Fibroblast of upper back skin (primary cell): ENCODE data around the gene SMCO2.
A peak's percentile ranks its signal among the peaks of the same experiment; 100 is the strongest.

Experiments used
- DNase-seq: peaks from one replicate; pipeline ENCODE4 v3.0.0-alpha.2; 2013

The SMCO2 gene

DNA sequence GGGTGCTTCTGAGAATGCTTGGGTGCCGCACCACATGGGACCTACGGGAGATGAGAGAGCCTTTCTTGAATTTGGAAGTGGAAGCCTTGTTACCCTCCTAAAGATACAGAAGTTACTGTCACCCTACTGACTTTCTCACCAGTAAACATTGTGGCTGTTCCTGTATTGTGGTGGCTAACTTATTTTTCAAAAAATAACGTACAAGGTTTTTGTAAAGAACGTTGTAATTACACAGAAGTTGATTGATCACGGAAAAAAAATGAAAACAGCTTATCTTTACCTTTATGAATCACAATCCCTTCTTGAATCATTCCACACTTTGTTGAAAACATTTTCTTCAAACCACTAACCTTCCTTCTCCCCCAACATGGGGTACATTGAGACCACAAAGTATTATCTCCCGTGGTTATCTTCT, 55.5 kb downstream of the SMCO2 start:
- no peak for DNase-seq

- peak; percentile 52 for DNase-seq
Observed at GRCh38 chr12:27504507-27504906, 58.0 kb downstream of the SMCO2 start.

GRCh38 chr12:27505109-27505508, 58.6 kb downstream of the SMCO2 start:
- peak; percentile 97 for DNase-seq

GRCh38 chr12:27505761-27506160, 59.2 kb downstream of the SMCO2 start:
- peak; percentile 51 for DNase-seq

DNA sequence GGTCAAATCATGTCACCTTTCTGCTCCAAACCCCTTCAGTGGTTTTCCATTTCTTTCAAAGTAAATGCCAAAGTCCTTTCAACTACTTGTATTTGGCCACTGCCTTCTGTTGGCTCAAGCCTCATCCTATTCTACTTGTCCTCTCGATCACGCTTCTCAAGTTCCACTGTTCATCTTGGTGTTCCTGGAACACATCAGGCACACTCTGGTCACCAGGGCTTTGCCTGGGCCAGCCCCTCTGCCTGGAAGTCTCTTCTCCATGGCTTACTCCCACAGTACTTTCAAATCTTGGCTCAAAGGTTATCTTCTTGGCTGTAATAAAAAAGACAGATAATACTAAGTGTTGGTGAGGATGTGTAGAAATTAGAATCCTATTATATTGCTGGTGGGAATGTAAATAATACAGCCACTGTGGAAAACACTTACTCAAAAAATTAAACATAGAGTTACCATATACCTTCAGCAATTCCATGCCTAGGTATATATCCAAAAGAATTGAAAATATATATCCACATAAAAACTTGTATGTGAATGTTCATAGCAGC, 60.2 kb downstream of the SMCO2 start:
- DNase-seq = no peak

GRCh38 chr12:27508736-27509431, 62.3 kb downstream of the SMCO2 start:
- no peak for DNase-seq

GRCh38 chr12:27511031-27511722, 64.6 kb downstream of the SMCO2 start:
- DNase-seq = peak; percentile 89

DNA sequence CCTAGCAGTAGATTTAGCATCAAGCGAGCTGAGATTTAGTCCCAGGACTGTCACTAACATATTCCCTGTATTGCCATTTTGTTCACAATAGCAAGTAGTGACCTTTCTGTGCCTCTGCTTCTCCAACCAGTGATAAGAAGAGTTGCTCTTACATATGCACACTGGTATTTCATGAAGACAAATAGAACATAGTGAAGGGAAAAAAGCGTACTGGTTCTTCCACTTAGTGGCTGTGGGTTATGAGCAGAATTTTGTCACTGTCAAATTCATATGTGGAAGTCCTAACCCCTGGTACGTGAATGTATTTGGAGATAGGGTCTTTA, 65.1 kb downstream of the SMCO2 start:
- no peak for DNase-seq

DNA sequence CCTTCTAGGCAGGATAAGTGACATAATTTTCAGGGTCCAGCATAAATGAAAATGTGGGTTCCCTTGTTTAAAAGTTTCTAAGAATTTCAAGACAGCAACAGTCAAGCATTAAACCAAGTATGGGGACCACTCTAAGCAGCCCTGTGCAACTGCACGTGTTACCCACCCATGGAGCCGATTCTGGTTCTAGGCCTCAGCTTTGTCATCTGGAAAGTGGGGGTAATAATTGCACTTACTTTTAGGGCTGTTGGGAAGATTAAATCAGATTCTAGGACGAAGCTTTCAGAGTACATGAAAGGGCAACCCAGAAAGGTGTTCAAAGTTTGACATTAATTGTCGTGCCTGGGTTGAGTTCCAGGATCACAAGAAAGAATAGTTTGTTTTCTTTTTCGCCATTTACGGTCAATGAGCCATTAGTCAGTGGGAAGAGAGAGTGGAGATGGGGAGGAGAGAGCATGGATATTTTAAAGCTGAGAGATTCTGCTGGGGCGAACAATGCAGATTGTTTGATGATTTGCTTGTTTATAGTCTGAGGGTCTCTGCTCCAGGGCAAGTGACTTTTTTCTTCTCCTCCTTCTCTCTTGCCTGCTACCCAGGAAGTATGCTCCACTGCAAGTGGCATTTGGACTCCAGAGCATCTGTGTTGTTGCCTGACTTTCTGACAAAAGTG, 66.8 kb downstream of the SMCO2 start:
- no peak for DNase-seq

DNA sequence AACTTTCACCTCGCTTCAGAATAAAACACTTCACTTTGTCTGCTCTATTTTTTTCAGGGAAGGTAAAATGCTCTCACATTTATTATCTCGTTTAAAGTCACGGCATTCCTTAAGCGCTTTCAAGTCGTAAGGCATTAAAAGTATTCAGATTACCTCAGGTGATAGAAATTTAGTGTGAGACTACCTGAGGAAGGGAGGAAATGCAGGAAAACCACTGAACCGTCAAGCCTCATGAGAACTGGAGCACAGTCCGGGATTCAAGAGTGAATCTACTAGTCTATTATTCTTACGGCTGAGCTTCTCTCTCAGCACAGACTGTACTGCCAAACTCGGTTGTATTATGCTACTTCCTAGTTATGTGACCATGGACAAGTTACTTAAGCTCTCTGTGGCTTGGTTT, 69.1 kb downstream of the SMCO2 start:
- DNase-seq = no peak

- no peak for DNase-seq
Observed at GRCh38 chr12:27516625-27517024, 70.1 kb downstream of the SMCO2 start.

GRCh38 chr12:27517546-27517945, 71.0 kb downstream of the SMCO2 start:
- DNase-seq = peak; percentile 53

DNA sequence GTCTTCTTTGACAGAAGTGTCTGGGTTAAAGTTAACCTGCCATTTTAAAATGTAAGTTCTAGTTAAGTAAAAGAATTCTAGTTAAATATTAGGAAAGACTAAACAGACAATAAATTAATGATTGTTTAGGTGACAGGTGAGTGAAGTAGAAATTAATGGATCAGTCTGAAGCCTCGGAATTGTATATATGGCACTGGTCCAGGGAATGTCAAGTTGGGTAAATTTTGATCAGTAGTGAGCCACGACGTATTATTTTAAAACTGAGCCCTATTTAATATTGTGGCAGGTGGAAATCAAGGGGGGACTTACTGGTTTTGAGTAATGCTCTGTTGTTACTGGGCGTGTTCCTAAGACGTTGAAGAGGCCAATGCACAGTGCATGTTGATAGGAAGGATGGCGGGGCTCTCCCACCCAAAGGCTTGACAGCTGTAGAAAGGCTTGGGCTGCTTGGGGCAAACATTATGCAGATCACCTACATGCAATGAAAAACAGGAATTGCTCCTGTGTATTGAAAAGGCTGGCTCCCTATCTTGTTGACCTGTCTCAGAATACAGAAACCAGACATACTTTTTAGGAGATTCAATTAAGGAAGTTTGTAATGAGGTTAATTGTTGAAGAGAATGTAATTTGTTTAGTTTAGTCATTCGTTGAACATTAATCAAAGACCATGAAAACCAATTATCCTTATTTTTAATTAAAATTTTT, 71.6 kb downstream of the SMCO2 start:
- DNase-seq = no peak

- peak; percentile 76 for DNase-seq
Observed at GRCh38 chr12:27521066-27521465, 74.5 kb downstream of the SMCO2 start.

GRCh38 chr12:27521981-27522380, 75.4 kb downstream of the SMCO2 start:
- DNase-seq = no peak

- DNase-seq = no peak
Observed at GRCh38 chr12:27523305-27523641, 76.7 kb downstream of the SMCO2 start.

- DNase-seq = peak; percentile 99
Observed at GRCh38 chr12:27523642-27524493, 77.3 kb downstream of the SMCO2 start, which contains the start of gene PPFIBP1. Gene PPFIBP1 (plus strand): TSS chr12:27524206. CDS start chr12:27633397, 109,191 bp downstream.

DNA sequence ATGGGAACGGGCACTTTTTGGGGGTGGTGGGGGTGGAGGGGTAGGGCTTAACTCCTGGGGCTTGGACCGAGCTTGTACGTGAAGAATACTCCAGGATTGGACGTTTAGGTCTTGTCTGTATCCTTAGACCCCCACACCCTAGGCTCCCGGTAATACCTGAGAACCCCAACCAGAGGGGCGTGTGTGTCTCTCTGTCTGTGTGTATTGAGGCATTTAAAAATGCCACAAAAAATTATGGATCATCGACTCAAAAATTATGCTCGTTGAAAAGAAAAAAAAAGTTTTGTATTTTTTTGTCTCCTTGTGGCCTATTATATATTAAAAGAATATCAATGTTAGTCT, 77.9 kb downstream of the SMCO2 start:
- no peak for DNase-seq

GRCh38 chr12:27524839-27525753, 78.6 kb downstream of the SMCO2 start:
- DNase-seq = peak; percentile 79

- no peak for DNase-seq
Observed at GRCh38 chr12:27527512-27527911, 81.0 kb downstream of the SMCO2 start.

GRCh38 chr12:27528788-27529187, 82.3 kb downstream of the SMCO2 start:
- no peak for DNase-seq
